Caco-2 (cell line): Measurements from ENCODE around the gene LKAAEAR1. TPM values are rescaled to one million over a fixed set of nuclear protein-coding genes. Genes with fewer than 3 reads are reported as not detected.

Experiments
- BruUV-seq: library from RNA; stranded (reverse); fragments of 400-500 nt; replicated peaks from 2 replicates; lab custom pipeline; 2021; lab: Mats Ljungman, UMichigan
- CTCF ChIA-PET: fragments of 300-600 bp; sonication (Branson Sonifier 250); formaldehyde crosslinking; loops from one replicate; lab custom pipeline; 2022; ENCODE audit warnings: antibody characterized with exemption; lab: Charles Lee
- POLR2A ChIA-PET: fragments of 300-600 bp; sonication (Branson Sonifier 250); formaldehyde crosslinking; loops from one replicate; lab custom pipeline; 2022; ENCODE audit warnings: antibody characterized with exemption; lab: Charles Lee
- DNase-seq, 2 experiments: peaks; one replicate each; pipeline versions ENCODE4 v3.0.0 to v3.0.0-alpha.2; 2020 to 2022
- H3K27me3 ChIP-seq: replicated peaks from 2 replicates; pipeline ENCODE4 v1.6.0; 2011; ENCODE audit warnings: low read length; ENCODE audit not compliant: control insufficient read depth, insufficient read depth
- H3K36me3 ChIP-seq: 2 replicates; pipeline ENCODE4 v1.5.1; 2011; ENCODE audit warnings: low read length; ENCODE audit not compliant: control insufficient read depth, insufficient read depth
- H3K4me1 ChIP-seq: fragments of 250-450 bp; sonication (Bioruptor Pico); 2 replicates; pipeline ENCODE4 v1.5.1; 2020; ENCODE audit warnings: mild to moderate bottlenecking
- H3K4me3 ChIP-seq: 2 replicates; pipeline ENCODE4 v1.5.1; 2011; ENCODE audit warnings: low read depth, mild to moderate bottlenecking, control low read depth, low read length
- H3K9me3 ChIP-seq: fragments of 250-450 bp; sonication (Bioruptor Pico); 2 replicates; pipeline ENCODE4 v1.5.1; 2020; ENCODE audit warnings: mild to moderate bottlenecking, moderate library complexity
- H3K27ac Mint-ChIP-seq: one replicate; pipeline ENCODE4 v1.8.0; 2022; ENCODE audit warnings: mixed read lengths; ENCODE audit not compliant: unreplicated experiment
- H3K27me3 Mint-ChIP-seq: one replicate; pipeline ENCODE4 v1.8.0; 2022; ENCODE audit warnings: mixed read lengths; ENCODE audit not compliant: insufficient read depth, unreplicated experiment
- H3K36me3 Mint-ChIP-seq: one replicate; pipeline ENCODE4 v1.8.0; 2022; ENCODE audit warnings: mild to moderate bottlenecking, mixed read lengths; ENCODE audit not compliant: insufficient read depth, unreplicated experiment
- H3K4me1 Mint-ChIP-seq: one replicate; pipeline ENCODE4 v1.8.0; 2022; ENCODE audit warnings: low read depth, mixed read lengths; ENCODE audit not compliant: unreplicated experiment
- H3K4me3 Mint-ChIP-seq: one replicate; pipeline ENCODE4 v1.8.0; 2022; ENCODE audit warnings: mild to moderate bottlenecking, moderate library complexity, mixed read lengths; ENCODE audit not compliant: unreplicated experiment
- H3K9me3 Mint-ChIP-seq: one replicate; pipeline ENCODE4 v1.8.0; 2022; ENCODE audit warnings: mixed read lengths; ENCODE audit not compliant: unreplicated experiment
- intact Hi-C: fragments of 100-400 bp; cut with micrococcal nuclease; formaldehyde crosslinking; loops from one replicate; pipeline ENCODE4 v1.10.0; 2022; ENCODE audit not compliant: unreplicated experiment
- total RNA-seq: library from RNA; stranded (reverse); gene quantifications from 2 replicates; pipeline ENCODE4 v1.2.3, GENCODE V29; 2022
- TF ChIP-seq, protein P1 (sequence below), 2 experiments: fragments of 200-600 bp in 1 of 2; IDR thresholded peaks; 1 replicate in 1 of 2; 2 replicates in 1 of 2; pipeline versions ENCODE4 v1.5.1 to v1.8.0; 2011 to 2022; ENCODE audit warnings: antibody characterized with exemption in 1 of 2, control low read depth in 1 of 2, inconsistent platforms in 1 of 2, low read depth in 1 of 2, low read length in 1 of 2, mild to moderate bottlenecking in 1 of 2, moderate library complexity in 1 of 2; ENCODE audit not compliant: insufficient read depth in 1 of 2, severe bottlenecking in 1 of 2, unreplicated experiment in 1 of 2

Gene LKAAEAR1
- total RNA-seq, 1 experiment from 2014 or later, result not detected

GRCh38 chr20:64072498-64073063 lies 11.6 kb downstream of the LKAAEAR1 start:
- Histone ChIP-seq H3K4me3 (no peak overlapping the region), H3K4me1 (no peaks in the 10 kb centered on the region), H3K27me3 (no peaks in the 10 kb centered on the region), H3K9me3 (no peaks in the 10 kb centered on the region), H3K36me3 (no peaks in the 10 kb centered on the region)
- CTCF ChIA-PET, result interaction anchor here (1.8 to 1.9 kb wide), 2 partner anchors 10 to 34 kb away, joined by 5 to 7 read pairs; partner anchors contain the start of gene TCEA2
- Mint-ChIP-seq H3K27me3 (no peaks in the 10 kb centered on the region), H3K36me3 (peaks cover 17% of the 10 kb centered on the region), H3K4me3 (no peak overlapping the region), H3K27ac (peak overlapping the region; percentile 5), H3K9me3 (no peaks in the 10 kb centered on the region), H3K4me1 (no peaks in the 10 kb centered on the region)
- no peak for DNase-seq
- POLR2A ChIA-PET, result no interaction called here
- no TSS peak for BruUV-seq
- TF ChIP-seq, protein P1, sequence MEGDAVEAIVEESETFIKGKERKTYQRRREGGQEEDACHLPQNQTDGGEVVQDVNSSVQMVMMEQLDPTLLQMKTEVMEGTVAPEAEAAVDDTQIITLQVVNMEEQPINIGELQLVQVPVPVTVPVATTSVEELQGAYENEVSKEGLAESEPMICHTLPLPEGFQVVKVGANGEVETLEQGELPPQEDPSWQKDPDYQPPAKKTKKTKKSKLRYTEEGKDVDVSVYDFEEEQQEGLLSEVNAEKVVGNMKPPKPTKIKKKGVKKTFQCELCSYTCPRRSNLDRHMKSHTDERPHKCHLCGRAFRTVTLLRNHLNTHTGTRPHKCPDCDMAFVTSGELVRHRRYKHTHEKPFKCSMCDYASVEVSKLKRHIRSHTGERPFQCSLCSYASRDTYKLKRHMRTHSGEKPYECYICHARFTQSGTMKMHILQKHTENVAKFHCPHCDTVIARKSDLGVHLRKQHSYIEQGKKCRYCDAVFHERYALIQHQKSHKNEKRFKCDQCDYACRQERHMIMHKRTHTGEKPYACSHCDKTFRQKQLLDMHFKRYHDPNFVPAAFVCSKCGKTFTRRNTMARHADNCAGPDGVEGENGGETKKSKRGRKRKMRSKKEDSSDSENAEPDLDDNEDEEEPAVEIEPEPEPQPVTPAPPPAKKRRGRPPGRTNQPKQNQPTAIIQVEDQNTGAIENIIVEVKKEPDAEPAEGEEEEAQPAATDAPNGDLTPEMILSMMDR (IDR thresholded peaks at IDR 0.05; ENCODE audit: insufficient read depth in 1 of 2, low read depth in 1 of 2, low read length in 1 of 2, severe bottlenecking in 1 of 2, unreplicated experiment in 1 of 2), result no peak
- intact Hi-C loops, result no loop called here

DNA sequence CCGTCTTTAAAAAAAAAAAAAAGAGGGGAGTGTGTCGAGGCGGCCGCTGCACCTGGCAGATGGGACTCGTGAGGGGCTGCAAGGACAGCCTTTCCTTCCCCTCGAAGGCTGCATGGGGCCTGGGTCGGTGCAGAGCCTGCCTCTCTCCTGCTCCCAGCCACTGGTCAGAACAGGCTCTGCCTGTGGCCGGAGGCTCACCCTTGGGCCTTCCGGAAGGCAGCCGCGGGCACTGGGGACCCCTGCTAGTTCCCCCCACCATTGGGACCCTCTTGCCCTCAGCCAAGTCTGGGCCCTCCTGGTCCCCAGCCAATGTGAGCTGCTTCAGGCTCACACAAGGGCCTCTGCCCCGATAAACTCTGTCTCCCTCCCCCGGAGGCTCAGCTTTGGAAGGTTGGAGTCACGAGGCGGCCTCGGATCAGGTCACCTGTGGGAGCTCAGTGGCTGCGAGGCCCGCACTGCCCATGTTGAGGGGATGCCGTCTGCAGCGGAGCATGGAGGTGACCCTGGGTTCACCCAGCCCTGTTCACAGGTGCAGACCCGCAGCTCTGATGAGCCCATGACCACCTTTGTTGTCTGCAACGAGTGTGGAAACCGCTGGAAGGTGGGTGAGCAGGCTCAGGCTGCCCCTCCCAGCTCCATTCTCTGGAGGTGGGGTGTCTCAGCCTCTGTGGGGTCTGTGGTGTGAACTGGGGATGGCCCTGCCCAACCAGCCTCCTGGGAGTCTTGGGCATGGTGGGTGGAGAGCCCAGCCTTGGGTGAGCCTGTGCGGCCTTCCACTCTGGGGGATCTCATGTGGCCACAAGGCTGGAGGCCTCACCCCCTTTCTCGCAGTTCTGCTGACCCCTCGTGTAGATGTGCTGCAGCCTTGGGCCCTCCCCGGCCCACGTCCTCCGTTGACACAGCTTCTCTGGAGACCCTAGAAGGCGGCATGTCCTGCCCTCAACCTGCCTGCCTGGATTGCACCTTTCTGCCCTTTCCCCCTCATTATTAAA lies 12.6 kb downstream of the LKAAEAR1 start:
- Mint-ChIP-seq H3K27me3 (no peaks in the 10 kb centered on the region), H3K4me3 (no peak overlapping the region), H3K27ac (peak overlapping the region; percentile 5), H3K4me1 (no peaks in the 10 kb centered on the region), H3K9me3 (no peaks in the 10 kb centered on the region), H3K36me3 (peaks cover 17% of the 10 kb centered on the region)
- H3K4me1 ChIP-seq, result no peaks in the 10 kb centered on the region
- no TSS peak for BruUV-seq
- DNase-seq, result no peak
- no peaks in the 10 kb centered on the region for H3K9me3 ChIP-seq
- H3K27me3 ChIP-seq, result no peaks in the 10 kb centered on the region
- TF ChIP-seq, protein P1 (IDR thresholded peaks at IDR 0.05; ENCODE audit: insufficient read depth in 1 of 2, low read depth in 1 of 2, low read length in 1 of 2, severe bottlenecking in 1 of 2, unreplicated experiment in 1 of 2), result no peak
- H3K4me3 ChIP-seq, result no peak overlapping the region
- CTCF ChIA-PET, result interaction anchor here (0.8 to 1.8 kb wide), 3 partner anchors 9 to 33 kb away, joined by 3 to 5 read pairs (median 4); partner anchors contain the start of gene TCEA2
- H3K36me3 ChIP-seq, result no peaks in the 10 kb centered on the region
- intact Hi-C loops, result no loop called here
- POLR2A ChIA-PET, result interaction anchor here (0.6 kb wide), 1 partner anchor 429 kb away, joined by 11 read pairs; no protein-coding TSS in a partner anchor
